ENCODE results near the gene SCRG1. TPM values are rescaled to one million over a fixed set of nuclear protein-coding genes. Genes with fewer than 3 reads are reported as not detected.

The SCRG1 gene
- total RNA-seq, 6 experiments from 2014 or later, result not detected

- no peaks in the 10 kb centered on the region; the same call in 1 of the 2 replicates for H3K27me3 Mint-ChIP-seq (ENCODE audit: insufficient read depth)
- TF ChIP-seq CTCF (IDR thresholded peaks at IDR 0.05), result no peak
- no peaks in the 10 kb centered on the region for H3K36me3 Mint-ChIP-seq (ENCODE audit: low read depth)
- peaks cover 30% of the 10 kb centered on the region for H3K4me1 Mint-ChIP-seq (ENCODE audit: low read depth)
- H3K27ac Mint-ChIP-seq, result no peak overlapping the region
- no peaks in the 10 kb centered on the region for H3K9me3 Mint-ChIP-seq
- H3K4me3 Mint-ChIP-seq, result no peak overlapping the region
- DNase-seq, result no peak
Observed at GRCh38 chr4:173418639-173419038, 19.7 kb upstream of the SCRG1 start.

- H3K36me3 Mint-ChIP-seq (ENCODE audit: low read depth), result no peaks in the 10 kb centered on the region
- H3K4me1 Mint-ChIP-seq (ENCODE audit: low read depth), result peaks cover 29% of the 10 kb centered on the region
- DNase-seq, result no peak
- H3K27ac Mint-ChIP-seq, result no peak overlapping the region
- H3K4me3 Mint-ChIP-seq, result no peak overlapping the region
- H3K27me3 Mint-ChIP-seq (ENCODE audit: insufficient read depth), result no peaks in the 10 kb centered on the region; the same call in 1 of the 2 replicates
- TF ChIP-seq CTCF (IDR thresholded peaks at IDR 0.05), result no peak
- H3K9me3 Mint-ChIP-seq, result no peaks in the 10 kb centered on the region
Observed at GRCh38 chr4:173417833-173418232, 18.9 kb upstream of the SCRG1 start.

- H3K27ac Mint-ChIP-seq, result no peak overlapping the region
- H3K9me3 Mint-ChIP-seq, result no peaks in the 10 kb centered on the region
- no peak for DNase-seq
- no peaks in the 10 kb centered on the region; the same call in 1 of the 2 replicates for H3K27me3 Mint-ChIP-seq (ENCODE audit: insufficient read depth)
- H3K4me3 Mint-ChIP-seq, result no peak overlapping the region
- no peaks in the 10 kb centered on the region for H3K36me3 Mint-ChIP-seq (ENCODE audit: low read depth)
- peaks cover 24% of the 10 kb centered on the region for H3K4me1 Mint-ChIP-seq (ENCODE audit: low read depth)
- TF ChIP-seq CTCF (IDR thresholded peaks at IDR 0.05), result no peak; the same call in 1 of the 2 replicates
Observed at GRCh38 chr4:173415885-173416653, 17.2 kb upstream of the SCRG1 start.

- TF ChIP-seq CTCF (IDR thresholded peaks at IDR 0.05), result no peak
- DNase-seq, result no peak
- Mint-ChIP-seq H3K4me1 (ENCODE audit: low read depth) (peaks cover 14% of the 10 kb centered on the region), H3K9me3 (no peaks in the 10 kb centered on the region), H3K4me3 (no peak overlapping the region), H3K27ac (no peak overlapping the region), H3K36me3 (ENCODE audit: low read depth) (no peaks in the 10 kb centered on the region), H3K27me3 (ENCODE audit: insufficient read depth) (no peaks in the 10 kb centered on the region; the same call in 1 of the 2 replicates)
Observed at GRCh38 chr4:173415092-173415491, 16.2 kb upstream of the SCRG1 start.

GRCh38 chr4:173414456-173414855 lies 15.5 kb upstream of the SCRG1 start:
- H3K4me3 Mint-ChIP-seq, result no peak overlapping the region

More at GRCh38 chr4:173414456-173414855, 15.5 kb upstream of the SCRG1 start:
- Mint-ChIP-seq H3K36me3 (ENCODE audit: low read depth) (no peaks in the 10 kb centered on the region), H3K9me3 (no peaks in the 10 kb centered on the region), H3K27ac (no peak overlapping the region), H3K27me3 (ENCODE audit: insufficient read depth) (no peaks in the 10 kb centered on the region; the same call in 1 of the 2 replicates), H3K4me1 (ENCODE audit: low read depth) (peaks cover 19% of the 10 kb centered on the region)
- TF ChIP-seq CTCF (IDR thresholded peaks at IDR 0.05), result no peak
- no peak for DNase-seq
